GM08714 (cell line): ENCODE data around the gene WDHD1.
"Not testable (repeated sequence)": the region's sequence is repeated elsewhere in the genome, so short reads cannot be mapped to it uniquely, and the experiment has no call there.

Experiments used
- H3K4me3 ChIP-seq: fragments of 200-500 bp; sonication (Bioruptor generic); 2 replicates; pipeline ENCODE4 v1.5.1; 2014; ENCODE audit warnings: mild to moderate bottlenecking, low read length, inconsistent platforms
- ZNF274 ChIP-seq: IDR thresholded peaks from 2 replicates; pipeline ENCODE4 v1.6.1; 2012; ENCODE audit warnings: mild to moderate bottlenecking, low read depth, low read length

WDHD1 gene

DNA sequence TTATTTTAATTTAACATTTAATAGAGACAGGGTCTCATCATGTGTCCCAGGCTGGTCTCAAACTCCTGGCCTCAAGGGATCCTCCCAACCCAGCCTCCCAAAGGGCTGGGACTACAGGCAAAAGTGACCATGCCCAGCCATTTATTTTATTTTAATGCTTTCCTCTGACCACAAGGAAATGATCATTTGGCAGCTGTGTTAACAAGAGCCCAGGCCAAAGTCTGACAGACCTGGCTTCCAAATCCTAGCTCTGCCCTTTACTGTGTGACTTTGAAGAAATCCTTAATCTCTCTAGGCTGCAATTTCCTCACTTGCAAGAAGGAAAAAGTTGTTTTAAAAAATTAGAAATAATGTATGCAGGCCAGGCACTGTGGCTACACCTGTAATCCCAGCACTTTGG, 107.6 kb downstream of the WDHD1 start:
- TF ChIP-seq ZNF274: no peak
- H3K4me3 ChIP-seq: no peak overlapping the region

DNA sequence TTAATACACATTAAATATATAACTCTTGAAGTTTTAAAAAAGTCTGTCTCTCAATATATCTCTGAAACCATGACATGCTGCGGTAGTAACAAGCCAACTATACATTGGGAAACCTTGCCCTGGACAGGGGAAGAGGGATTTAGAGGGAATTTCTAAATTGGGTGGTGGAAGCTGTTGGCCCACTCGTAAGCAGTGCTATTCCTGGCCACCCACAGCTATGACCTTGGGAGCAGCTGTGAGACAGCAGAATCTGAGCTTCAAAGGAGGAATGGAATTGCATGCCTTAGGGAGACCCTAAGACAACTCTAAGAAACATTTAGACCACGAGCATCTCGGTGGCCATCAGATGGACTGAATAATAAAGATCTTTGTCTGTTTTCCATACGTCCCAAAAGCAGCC, 108.5 kb downstream of the WDHD1 start:
- no peak for TF ChIP-seq ZNF274

DNA sequence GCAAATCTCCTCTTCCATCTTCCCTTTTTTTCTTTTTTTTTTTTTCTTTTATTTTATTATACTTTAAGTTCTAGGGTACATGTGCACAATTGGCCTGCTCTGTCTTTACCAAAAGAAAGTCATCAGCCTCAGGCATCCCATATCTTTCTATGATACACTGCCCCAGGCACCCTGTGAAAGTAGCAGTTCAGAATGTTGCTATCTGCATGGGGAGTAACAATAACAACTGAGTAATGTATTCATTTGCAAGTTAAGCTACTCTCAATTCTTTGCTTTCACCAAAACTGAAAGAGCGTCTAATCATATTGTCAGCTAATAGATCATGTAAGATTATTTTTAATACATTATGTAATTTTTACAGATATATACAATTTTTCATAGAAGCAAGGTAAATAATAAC, 110.8 kb downstream of the WDHD1 start:
- no peak for TF ChIP-seq ZNF274
- H3K4me3 ChIP-seq: no peak overlapping the region

More for the DNA sequence above, 108.5 kb downstream of the WDHD1 start:
- H3K4me3 ChIP-seq: no peak overlapping the region

DNA sequence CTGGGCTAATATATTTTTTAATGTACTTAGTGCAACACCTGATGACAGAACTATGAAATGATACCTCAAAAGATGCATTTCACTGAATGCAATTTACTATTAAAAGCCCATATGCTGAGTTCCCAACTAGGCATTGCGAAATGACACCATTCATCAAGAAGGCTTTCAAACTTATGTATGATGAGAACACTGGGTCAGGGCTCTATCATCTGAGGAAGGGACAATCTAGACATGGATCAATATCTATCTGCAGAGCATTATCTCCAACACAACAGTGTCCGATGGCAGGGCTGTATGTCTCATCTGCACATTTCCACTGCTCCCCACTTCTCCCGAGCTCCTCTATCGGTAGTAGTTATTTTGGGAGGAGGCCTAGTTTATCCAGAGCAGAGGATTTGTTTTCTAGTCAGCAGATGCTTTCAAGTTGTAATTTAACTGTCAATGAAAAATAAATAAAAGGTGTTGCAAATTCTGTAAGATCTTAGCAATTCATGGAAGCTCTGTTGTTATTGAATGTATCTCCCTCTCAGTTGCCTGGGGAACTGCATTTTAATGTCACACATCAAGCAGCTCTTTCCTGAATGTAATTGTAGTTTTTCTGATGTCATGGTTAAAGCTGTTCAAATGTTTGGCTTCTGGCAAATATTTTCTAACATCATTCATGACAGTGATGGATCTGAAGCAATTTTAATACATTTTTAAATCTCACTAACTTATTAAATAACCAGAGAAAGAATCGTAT, 116.9 kb downstream of the WDHD1 start:
- no peak for TF ChIP-seq ZNF274
- H3K4me3 ChIP-seq: no peak overlapping the region

DNA sequence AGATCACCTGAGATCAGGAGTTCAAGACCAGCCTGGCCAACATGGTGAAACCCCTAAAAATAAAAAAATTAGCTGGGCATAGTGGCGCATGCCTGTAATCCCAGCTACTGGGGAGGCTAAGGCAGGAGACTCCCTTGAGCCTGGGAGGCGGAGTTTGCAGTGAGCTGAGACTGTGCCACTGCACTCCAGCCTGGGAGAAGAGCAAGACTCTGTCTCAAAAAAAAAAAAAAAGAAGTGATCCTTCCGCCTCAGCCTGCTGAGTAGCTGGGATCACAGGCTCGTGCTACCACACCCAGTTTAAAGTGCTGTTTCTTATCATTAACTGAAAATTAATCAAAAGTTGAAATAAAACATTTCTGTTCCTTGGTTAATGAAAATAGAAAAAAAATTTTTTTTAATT, 117.9 kb downstream of the WDHD1 start:
- H3K4me3 ChIP-seq: not testable (repeated sequence)

DNA sequence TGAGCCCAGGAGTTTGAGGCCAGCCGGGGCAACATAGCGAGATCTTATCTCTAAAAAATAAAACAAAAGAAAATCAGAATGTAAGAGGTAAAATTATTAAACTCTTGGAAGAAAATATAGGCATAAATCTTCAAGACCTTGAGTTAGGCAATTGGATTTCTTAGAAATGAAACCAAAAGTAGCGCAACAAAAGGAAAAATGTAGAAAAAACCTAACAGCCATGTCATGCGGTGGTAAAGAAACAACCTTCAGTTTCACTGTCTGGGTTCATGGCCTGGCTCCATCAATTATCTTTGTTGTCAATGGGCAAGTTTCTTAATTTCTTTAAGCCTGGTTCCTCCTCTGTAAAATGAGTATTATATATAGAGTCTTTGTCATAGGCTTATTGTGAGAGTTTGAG, 118.7 kb downstream of the WDHD1 start:
- TF ChIP-seq ZNF274: no peak
- no peak overlapping the region for H3K4me3 ChIP-seq

DNA sequence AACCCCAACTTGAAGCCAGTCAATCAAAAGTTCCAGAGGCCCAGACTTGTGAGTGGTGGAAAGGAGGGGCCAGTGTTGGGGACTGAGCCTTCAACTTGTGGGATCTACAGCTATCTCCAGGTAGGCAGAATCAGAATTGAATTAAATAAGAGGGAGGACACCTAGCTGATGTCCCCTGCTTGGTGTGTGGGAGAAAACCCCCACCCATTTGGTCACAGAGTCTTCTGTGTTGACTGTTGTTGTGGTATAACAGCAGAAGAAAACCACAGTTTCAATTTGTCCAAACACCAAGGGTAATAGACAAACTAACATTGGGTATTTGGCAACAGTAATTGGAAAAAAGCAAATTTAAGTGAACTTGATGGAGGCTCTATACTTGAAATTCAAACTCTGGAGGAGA, 120.8 kb downstream of the WDHD1 start:
- TF ChIP-seq ZNF274: no peak
- H3K4me3 ChIP-seq: no peak overlapping the region

DNA sequence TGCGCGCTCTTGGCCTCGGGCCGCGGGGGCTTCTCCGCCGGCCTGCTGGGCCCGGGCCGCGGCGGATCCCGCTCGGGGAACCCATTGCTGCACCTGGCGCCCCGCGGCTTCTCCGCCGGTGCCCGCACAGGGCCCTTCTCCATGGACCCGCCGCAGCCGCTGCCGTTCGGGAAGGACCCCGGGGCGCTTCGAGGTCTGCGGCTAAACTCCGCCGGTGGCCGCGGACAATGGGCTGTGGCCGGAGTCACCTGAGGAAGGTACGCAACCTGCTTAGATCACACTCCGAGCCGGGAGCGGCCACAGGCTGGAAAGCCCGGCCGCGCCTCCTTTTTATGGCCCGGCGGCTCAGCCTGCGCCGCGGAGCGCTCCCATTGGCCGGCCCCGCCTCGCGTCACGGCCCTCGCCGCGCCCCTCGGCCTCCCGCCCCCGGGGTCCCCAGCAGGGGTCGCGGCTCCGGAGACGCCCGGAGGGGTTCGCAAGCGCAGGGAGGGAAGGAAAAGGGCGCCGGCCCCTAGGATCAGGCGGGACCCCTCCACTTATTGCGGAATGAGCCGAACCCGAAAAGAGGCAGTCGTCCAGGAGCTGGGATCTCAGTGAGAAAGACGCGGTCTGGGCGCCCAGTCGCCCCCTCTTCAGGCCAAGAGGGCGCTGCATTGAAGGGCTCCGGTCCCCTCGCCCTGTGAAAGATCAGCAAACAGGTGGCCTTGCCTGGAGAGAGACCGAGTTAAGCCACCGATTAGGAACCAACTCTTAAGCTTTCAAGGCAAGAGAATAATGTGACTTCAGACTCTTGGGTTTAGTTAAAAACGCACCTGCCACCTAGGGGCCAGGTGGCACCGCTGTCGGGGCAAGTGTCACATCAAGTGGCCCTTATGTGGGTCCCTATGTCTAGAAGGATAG, 124.1 kb downstream of the WDHD1 start, which contains the start of gene GCH1:
GCH1 (minus strand) TSS at position 306 of the 900 bp plus-strand sequence; CDS start at position 143, 163 bp downstream.
- no peak for TF ChIP-seq ZNF274
- H3K4me3 ChIP-seq: peak within 1 kb of the TSS; percentile 66

DNA sequence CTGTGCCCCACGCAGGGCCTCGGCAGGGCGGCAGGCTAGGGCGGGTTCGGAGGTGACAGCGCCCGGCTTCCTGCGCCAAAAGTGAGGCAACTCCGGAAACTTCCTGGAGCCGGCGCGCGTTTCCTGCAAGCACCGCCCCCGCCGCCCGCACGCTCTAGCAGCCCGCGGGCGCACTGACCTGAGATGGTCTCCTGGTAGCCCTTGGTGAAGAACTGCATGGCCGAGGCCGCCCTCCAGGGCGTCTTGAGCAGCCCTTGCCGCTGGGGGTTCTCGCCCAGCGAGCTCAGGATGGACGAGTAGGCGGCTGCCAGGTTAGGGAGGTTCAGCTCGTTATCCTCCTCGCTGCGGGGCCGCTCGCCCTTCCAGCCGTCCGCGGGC, 124.8 kb downstream of the WDHD1 start:
- peak overlapping the region; percentile 66 for H3K4me3 ChIP-seq
- no peak for TF ChIP-seq ZNF274

DNA sequence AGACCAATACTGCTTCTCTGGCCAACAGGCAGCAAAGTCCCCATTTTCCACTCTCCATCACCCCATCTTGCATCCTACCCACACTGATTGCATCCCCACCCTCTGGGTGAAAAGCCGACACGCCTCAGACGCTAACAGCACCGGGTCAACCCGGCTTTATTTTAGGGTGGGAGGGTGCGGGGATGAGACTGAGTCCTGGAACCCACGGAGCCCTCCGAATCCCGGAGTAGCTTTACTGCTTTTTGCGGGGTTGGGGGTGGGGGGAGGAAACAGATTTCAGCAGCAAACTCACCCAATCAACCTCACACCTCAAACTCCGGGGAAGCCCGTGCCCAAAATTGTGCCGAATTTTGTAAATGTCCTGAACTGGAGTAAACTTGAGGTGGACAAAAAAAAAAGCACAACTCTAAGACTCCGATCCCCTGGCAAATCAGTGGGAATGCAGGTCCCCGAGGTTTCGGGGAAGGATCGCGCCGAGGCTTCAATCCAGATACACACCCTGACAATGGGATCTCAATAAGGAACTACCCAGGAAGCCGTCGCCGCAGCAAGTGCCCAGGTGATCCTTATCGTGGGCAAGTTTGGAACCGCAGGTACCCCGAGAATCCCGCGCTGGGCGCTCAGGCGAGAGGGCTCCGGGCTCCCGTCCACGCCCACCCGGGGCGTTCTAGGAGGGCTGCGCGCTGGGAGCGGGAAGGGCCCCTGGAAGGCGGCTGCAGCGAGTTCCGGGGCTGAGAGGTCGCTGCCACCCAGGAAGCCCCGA, 125.3 kb downstream of the WDHD1 start:
- no peak for TF ChIP-seq ZNF274
- peak overlapping the region; percentile 66 for H3K4me3 ChIP-seq

DNA sequence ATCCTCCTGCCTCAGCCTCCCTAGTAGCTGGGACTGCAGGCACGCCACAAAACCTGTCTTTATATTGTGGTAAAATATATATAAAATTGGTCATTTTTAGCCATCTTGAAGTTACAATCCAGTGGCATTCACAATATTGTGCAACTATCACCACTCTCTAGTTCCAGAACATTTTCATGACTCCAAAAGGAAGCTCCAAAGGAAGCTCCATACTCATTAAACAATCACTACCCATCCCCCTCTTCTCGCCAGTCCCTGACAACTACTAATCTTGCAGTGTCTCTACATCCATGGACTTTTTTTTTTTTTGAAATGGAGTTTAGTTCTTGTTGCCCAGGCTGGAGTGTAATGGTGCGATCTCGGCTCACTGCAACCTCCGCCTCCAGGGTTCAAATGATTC, 127.3 kb downstream of the WDHD1 start:
- H3K4me3 ChIP-seq: no peak overlapping the region
- TF ChIP-seq ZNF274: no peak

DNA sequence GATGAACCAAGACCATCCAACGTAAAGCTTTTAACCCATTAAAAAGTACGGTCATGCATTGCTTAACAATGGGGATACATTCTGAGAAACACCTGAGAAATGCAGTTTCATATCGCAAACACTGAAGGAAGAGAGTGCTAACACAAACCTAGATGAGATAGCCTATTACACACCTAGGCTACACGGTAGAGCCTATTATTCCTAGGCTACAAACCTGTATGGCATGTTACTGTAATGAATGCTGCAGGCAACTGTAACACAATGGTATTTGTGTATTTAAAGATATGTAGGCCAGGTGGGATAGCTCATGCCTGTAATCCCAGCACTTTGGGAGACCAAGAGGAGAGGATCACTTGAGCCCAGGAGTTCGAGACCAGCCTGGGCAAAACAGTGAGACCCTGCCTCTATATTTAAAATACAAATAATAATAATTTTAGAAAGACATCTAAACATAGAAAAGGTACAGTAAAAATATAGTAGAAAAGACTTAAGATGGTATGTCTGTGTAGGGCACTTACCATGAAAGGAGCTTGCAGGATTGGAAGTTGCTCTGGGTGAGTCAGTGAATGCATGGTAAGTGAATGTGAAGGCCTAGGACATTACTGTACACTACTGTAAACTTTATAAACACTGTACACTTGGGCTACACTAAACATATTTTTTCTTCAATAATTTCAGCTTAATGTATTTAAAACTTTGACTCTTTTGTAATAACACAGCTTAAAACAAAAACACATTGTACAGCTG, 128.9 kb downstream of the WDHD1 start:
- not testable (repeated sequence) for H3K4me3 ChIP-seq

DNA sequence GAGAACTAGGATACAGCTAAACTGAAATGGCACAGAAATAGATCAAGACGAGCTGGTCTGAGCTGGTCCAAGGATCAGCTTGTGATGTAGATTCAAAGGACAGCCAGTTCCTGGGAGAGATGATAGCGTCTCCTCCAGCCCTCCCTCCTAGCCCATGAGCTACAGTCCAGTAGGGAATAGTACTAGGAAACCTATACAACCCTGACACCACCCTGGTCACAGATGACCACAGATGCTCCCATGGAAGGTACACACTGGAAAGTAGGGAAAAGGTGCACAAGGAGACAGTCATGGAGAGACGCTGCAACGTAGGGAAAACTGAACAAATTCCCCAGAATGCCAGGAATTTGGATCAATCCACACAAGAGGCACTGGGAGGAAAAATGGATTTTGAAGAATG, 131.2 kb downstream of the WDHD1 start:
- no peak overlapping the region for H3K4me3 ChIP-seq
- TF ChIP-seq ZNF274: no peak

DNA sequence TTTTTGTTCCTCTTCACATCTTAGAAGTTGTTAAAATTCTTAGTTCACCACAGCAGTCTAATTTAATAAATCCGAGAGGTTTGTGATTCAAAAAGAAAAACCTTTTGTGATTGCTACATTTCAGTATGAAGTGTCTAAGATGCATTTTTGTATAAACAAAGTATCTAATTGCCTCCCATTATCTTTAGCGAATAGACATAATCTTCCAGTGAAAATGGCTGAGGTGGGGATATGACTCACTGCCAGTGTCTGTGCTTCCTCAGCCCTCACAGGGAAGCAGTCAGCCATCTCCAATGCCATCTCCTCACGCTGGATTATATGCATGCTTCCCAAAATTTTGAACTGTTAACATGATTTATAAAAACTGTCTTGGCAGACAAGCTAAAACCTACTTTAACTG, 131.9 kb downstream of the WDHD1 start:
- no peak overlapping the region for H3K4me3 ChIP-seq
- TF ChIP-seq ZNF274: no peak
